Fibroblast of skin of left biceps (primary cell): ENCODE results near the gene KRT4.
"Not testable (repeated sequence)": the region's sequence is repeated elsewhere in the genome, so short reads cannot be mapped to it uniquely, and the experiment has no call there.

Experiments used
- DNase-seq, 2 experiments: peaks; one replicate each; pipeline ENCODE4 v3.0.0-alpha.2; 2013; ENCODE audit warnings: low read depth in 2 of 2

KRT4 gene

GRCh38 chr12:52772772-52773171 is 41.1 kb downstream of the KRT4 start:
- DNase-seq, result no peak

- DNase-seq, result no peak
Observed at GRCh38 chr12:52772188-52772587, 41.7 kb downstream of the KRT4 start.

- DNase-seq, result no peak
Observed at GRCh38 chr12:52771505-52771904, 42.4 kb downstream of the KRT4 start.

GRCh38 chr12:52771088-52771487 is 42.8 kb downstream of the KRT4 start:
- DNase-seq, result no peak

GRCh38 chr12:52769946-52770345 is 44.0 kb downstream of the KRT4 start:
- DNase-seq, result no peak

GRCh38 chr12:52769354-52769753 is 44.6 kb downstream of the KRT4 start:
- no peak for DNase-seq

- no peak for DNase-seq
Observed at GRCh38 chr12:52768479-52769200, 45.3 kb downstream of the KRT4 start.

GRCh38 chr12:52767427-52767826 is 46.5 kb downstream of the KRT4 start:
- no peak for DNase-seq

GRCh38 chr12:52767020-52767379 is 46.9 kb downstream of the KRT4 start:
- no peak for DNase-seq

GRCh38 chr12:52766351-52767019 is 47.4 kb downstream of the KRT4 start:
- no peak for DNase-seq

- no peak for DNase-seq
Observed at GRCh38 chr12:52765702-52766101, 48.2 kb downstream of the KRT4 start.

GRCh38 chr12:52763991-52764390 is 49.9 kb downstream of the KRT4 start:
- no peak for DNase-seq

GRCh38 chr12:52763036-52763659 is 50.8 kb downstream of the KRT4 start:
- DNase-seq, result no peak

- no peak for DNase-seq
Observed at GRCh38 chr12:52761802-52762201, 52.1 kb downstream of the KRT4 start.

GRCh38 chr12:52761218-52761617 is 52.7 kb downstream of the KRT4 start:
- not testable (repeated sequence) for DNase-seq

- no peak for DNase-seq
Observed at GRCh38 chr12:52760623-52761022, 53.3 kb downstream of the KRT4 start.

- no peak for DNase-seq
Observed at GRCh38 chr12:52759695-52760094, 54.2 kb downstream of the KRT4 start.

GRCh38 chr12:52759218-52759617 is 54.7 kb downstream of the KRT4 start:
- DNase-seq, result no peak

- DNase-seq, result no peak
Observed at GRCh38 chr12:52757449-52758176, 56.3 kb downstream of the KRT4 start.
